ENCODE data around the gene NOP9. TPM values are rescaled to one million over a fixed set of nuclear protein-coding genes. Genes with fewer than 3 reads are reported as not detected.

The NOP9 gene
- total and polyA plus RNA-seq, 9 of the 15 experiments (the other 6 are each of a cell fraction or from before 2014, with no cell fraction given), result 1.0 to 27.9 (median 15.1) TPM

DNA sequence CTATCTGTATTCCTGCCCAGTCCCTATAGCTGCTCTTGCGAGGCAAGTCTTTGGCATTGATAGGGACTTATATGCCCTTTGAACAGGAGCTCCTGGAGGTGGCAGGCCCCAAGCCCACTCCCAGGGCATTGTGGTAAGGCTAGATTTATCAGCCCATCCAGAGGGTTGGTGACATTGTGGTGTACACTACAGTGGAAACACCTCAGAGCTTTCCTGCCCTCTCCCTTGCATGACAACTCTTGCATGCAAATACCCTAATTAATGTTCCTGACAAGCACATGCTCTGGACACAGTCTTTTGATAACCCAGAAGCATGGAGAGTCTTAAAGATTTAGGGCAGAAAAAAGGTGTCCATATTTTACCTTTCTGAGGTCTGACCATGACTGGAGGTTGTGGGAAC, 41.0 kb downstream of the NOP9 start:
- 89% methylated on average over 1 of the region's 1 CpG for WGBS (ENCODE audit: insufficient coverage, low coverage, missing lambda C conversion rate)
- no peak overlapping the region for H3K4me3 ChIP-seq
- no TSS peak for BruUV-seq (replicated peaks)

More for the DNA sequence above, 41.0 kb downstream of the NOP9 start:
- in situ Hi-C loops (cut with MboI), result loop anchor here (25.0 kb wide), 1 partner anchor 347 kb away; no protein-coding TSS in a partner anchor
- ATAC-seq (no peak), DNase-seq (ENCODE audit: extremely low read depth in 1 of 4, low spot score in 3 of 4) (no peak), FAIRE-seq (no peak)
- H4K20me1 ChIP-seq (replicated peaks; ENCODE audit: control insufficient read depth, insufficient read depth, low read length), result no peaks in the 10 kb centered on the region
- no peaks in the 10 kb centered on the region for H3K9me3 ChIP-seq (replicated peaks; ENCODE audit: control insufficient read depth, insufficient read depth, low read depth, low read length)
- H2AFZ ChIP-seq (ENCODE audit: low read depth, low read length), result no peak overlapping the region
- H3K9me1 ChIP-seq (ENCODE audit: control insufficient read depth, insufficient read depth, low read length), result no peaks in the 10 kb centered on the region
- no peaks in the 10 kb centered on the region for H3K79me2 ChIP-seq (ENCODE audit: control insufficient read depth, insufficient read depth, low read length)
- H3K27me3 ChIP-seq (ENCODE audit: control insufficient read depth in 2 of 2, insufficient read depth in 2 of 2, low read length in 2 of 2), result peaks cover 0 to 9% of the 10 kb centered on the region in 2 experiments; a peak in 1 of 5 replicates
- no peak overlapping the region for H3K9ac ChIP-seq (ENCODE audit: insufficient read depth in 1 of 2, low read depth in 2 of 2, low read length in 2 of 2)
- CTCF ChIA-PET (ENCODE audit: low intra/inter-chr PET ratio), result no interaction called here
- H3K36me3 ChIP-seq (ENCODE audit: control insufficient read depth, insufficient read depth, low read length), result no peaks in the 10 kb centered on the region
- no peak for TF ChIP-seq LEF1 (IDR thresholded peaks at IDR 0.05)
- TF ChIP-seq BACH1 (tag; IDR thresholded peaks at IDR 0.05), result no peak
- TF ChIP-seq ZNF668 (CRISPR knock-in tag; IDR thresholded peaks at IDR 0.05), result no peak
- no peak for TF ChIP-seq MCM5 (IDR thresholded peaks at IDR 0.05; ENCODE audit: low read depth)
- TF ChIP-seq, protein P1, sequence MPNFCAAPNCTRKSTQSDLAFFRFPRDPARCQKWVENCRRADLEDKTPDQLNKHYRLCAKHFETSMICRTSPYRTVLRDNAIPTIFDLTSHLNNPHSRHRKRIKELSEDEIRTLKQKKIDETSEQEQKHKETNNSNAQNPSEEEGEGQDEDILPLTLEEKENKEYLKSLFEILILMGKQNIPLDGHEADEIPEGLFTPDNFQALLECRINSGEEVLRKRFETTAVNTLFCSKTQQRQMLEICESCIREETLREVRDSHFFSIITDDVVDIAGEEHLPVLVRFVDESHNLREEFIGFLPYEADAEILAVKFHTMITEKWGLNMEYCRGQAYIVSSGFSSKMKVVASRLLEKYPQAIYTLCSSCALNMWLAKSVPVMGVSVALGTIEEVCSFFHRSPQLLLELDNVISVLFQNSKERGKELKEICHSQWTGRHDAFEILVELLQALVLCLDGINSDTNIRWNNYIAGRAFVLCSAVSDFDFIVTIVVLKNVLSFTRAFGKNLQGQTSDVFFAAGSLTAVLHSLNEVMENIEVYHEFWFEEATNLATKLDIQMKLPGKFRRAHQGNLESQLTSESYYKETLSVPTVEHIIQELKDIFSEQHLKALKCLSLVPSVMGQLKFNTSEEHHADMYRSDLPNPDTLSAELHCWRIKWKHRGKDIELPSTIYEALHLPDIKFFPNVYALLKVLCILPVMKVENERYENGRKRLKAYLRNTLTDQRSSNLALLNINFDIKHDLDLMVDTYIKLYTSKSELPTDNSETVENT (CRISPR knock-in tag; IDR thresholded peaks at IDR 0.05), result no peak
- no peak for TF ChIP-seq TAF15 (IDR thresholded peaks at IDR 0.05; ENCODE audit: low read depth, low read length)
- TF ChIP-seq JUND (IDR thresholded peaks at IDR 0.05; ENCODE audit: borderline replicate concordance, low read depth, low read length), result no peak
- no peak for TF ChIP-seq JUND (tag; IDR thresholded peaks at IDR 0.05; ENCODE audit: borderline replicate concordance, low read depth, low read length)
- TF ChIP-seq, protein P2, sequence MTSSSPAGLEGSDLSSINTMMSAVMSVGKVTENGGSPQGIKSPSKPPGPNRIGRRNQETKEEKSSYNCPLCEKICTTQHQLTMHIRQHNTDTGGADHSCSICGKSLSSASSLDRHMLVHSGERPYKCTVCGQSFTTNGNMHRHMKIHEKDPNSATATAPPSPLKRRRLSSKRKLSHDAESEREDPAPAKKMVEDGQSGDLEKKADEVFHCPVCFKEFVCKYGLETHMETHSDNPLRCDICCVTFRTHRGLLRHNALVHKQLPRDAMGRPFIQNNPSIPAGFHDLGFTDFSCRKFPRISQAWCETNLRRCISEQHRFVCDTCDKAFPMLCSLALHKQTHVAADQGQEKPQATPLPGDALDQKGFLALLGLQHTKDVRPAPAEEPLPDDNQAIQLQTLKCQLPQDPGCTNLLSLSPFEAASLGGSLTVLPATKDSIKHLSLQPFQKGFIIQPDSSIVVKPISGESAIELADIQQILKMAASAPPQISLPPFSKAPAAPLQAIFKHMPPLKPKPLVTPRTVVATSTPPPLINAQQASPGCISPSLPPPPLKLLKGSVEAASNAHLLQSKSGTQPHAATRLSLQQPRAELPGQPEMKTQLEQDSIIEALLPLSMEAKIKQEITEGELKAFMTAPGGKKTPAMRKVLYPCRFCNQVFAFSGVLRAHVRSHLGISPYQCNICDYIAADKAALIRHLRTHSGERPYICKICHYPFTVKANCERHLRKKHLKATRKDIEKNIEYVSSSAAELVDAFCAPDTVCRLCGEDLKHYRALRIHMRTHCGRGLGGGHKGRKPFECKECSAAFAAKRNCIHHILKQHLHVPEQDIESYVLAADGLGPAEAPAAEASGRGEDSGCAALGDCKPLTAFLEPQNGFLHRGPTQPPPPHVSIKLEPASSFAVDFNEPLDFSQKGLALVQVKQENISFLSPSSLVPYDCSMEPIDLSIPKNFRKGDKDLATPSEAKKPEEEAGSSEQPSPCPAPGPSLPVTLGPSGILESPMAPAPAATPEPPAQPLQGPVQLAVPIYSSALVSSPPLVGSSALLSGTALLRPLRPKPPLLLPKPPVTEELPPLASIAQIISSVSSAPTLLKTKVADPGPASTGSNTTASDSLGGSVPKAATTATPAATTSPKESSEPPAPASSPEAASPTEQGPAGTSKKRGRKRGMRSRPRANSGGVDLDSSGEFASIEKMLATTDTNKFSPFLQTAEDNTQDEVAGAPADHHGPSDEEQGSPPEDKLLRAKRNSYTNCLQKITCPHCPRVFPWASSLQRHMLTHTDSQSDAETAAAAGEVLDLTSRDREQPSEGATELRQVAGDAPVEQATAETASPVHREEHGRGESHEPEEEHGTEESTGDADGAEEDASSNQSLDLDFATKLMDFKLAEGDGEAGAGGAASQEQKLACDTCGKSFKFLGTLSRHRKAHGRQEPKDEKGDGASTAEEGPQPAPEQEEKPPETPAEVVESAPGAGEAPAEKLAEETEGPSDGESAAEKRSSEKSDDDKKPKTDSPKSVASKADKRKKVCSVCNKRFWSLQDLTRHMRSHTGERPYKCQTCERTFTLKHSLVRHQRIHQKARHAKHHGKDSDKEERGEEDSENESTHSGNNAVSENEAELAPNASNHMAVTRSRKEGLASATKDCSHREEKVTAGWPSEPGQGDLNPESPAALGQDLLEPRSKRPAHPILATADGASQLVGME (CRISPR knock-in tag; IDR thresholded peaks at IDR 0.05), result no peak
- no peak for TF ChIP-seq ZNF184 (CRISPR knock-in tag; IDR thresholded peaks at IDR 0.05)
- TF ChIP-seq ATF7 (IDR thresholded peaks at IDR 0.05), result no peak
- TF ChIP-seq CTBP1 (IDR thresholded peaks at IDR 0.05; ENCODE audit: borderline replicate concordance), result no peak
- TF ChIP-seq PRPF4 (IDR thresholded peaks at IDR 0.05; ENCODE audit: insufficient read depth, low read depth, low read length, poor library complexity, severe bottlenecking), result no peak
- TF ChIP-seq, protein P3, sequence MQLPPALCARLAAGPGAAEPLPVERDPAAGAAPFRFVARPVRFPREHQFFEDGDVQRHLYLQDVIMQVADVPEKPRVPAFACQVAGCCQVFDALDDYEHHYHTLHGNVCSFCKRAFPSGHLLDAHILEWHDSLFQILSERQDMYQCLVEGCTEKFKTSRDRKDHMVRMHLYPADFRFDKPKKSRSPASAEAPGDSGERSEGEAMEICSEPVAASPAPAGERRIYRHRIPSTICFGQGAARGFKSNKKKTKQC (CRISPR knock-in tag; IDR thresholded peaks at IDR 0.05), result no peak
- H3K4me1 ChIP-seq (replicated peaks in 1 of 2; ENCODE audit: control insufficient read depth in 2 of 2, insufficient read depth in 2 of 2, low read length in 2 of 2), result peaks cover 5 to 13% of the 10 kb centered on the region in 2 experiments; a peak in 3 of 5 replicates
- no peak overlapping the region for H3K4me2 ChIP-seq (ENCODE audit: insufficient read depth, low read length)
- POLR2A ChIA-PET, result interaction anchor here (1.9 kb wide), 1 partner anchor 11 kb away, joined by 3 read pairs; no protein-coding TSS in a partner anchor
- no peak overlapping the region for H3K27ac ChIP-seq (ENCODE audit: extremely low read depth, low read depth, low read length)
- intact Hi-C loops (cut with micrococcal nuclease), result no loop called here
